ENCODE results near the gene CMIP. TPM values are rescaled to one million over a fixed set of nuclear protein-coding genes. Genes with fewer than 3 reads are reported as not detected.

Gene CMIP
- polyA plus RNA-seq, 1 of the 3 experiments (the other 2 are of a cell fraction) = 5.4 TPM

DNA sequence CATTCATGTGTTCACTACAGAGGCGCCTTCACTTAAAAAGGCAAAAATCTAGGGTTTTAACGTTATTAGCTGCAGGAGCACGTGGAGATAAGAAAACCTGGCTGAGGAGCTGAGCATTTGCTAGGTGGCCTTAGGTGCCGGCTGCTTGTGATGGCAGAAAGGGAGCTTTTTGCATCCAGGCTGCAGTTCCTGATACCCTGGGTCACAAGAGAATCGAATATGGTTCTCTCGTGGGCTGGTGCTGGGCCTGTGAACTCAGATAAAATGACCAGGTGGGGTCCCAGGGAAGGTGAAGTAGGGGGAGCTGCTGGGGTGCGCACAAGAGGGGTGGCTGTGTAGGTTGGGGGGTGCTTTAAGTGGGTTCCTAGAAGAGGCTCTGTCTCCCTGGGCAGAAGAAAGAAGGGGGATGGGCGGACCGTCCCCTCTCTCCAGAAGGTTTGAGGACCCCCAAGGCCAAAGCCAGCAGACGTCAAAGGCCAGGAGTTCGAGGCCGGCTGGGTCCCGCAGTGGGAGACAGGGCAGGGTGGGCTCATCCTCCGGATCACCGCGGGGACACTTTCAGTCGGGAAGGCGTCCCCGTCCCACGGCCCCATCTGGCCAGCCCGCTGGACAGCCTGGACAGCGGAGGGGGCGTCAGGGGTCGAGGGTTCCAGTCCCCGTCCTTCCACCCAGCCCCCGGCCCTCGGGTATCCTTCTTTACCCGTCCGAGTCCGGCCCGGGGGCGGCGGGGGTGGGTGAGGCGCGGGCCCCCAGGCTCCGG is 740 bp upstream of the CMIP start:
- Histone ChIP-seq H3K36me3 (replicated peaks in 1 of 2; ENCODE audit: control insufficient read depth in 1 of 2, insufficient read depth in 2 of 2, low read length in 1 of 2) (no peaks in the 10 kb centered on the region), H3K79me2 (ENCODE audit: insufficient read depth) (peaks cover 36% of the 10 kb centered on the region), H3K27ac (ENCODE audit: low read depth in 2 of 2, low read length in 1 of 2) (peak overlapping the region in 1 of 2 experiments; percentile 25; a peak in 1 of 4 replicates), H3K27me3 (ENCODE audit: insufficient read depth) (no peaks in the 10 kb centered on the region; the same call in 1 of the 2 replicates), H4K20me1 (ENCODE audit: insufficient read depth) (peaks cover 21% of the 10 kb centered on the region), H3F3A (replicated peaks; ENCODE audit: insufficient read depth) (peaks cover 5% of the 10 kb centered on the region), H3K9me2 (no peaks in the 10 kb centered on the region), H3K9ac (peak overlapping the region; percentile 49; the same call in 1 of the 2 replicates), H3K4me1 (ENCODE audit: control insufficient read depth in 1 of 2, insufficient read depth in 2 of 2, low read depth in 1 of 2, low read length in 1 of 2) (peaks cover 10 to 34% of the 10 kb centered on the region in 2 experiments; a peak in 2 of 4 replicates), H3K4me2 (peak overlapping the region; percentile 91), H3K9me3 (no peaks in the 10 kb centered on the region), H2AFZ (ENCODE audit: low read depth) (peak overlapping the region; percentile 99), H3K4me3 (ENCODE audit: low read depth in 2 of 2, low read length in 1 of 2) (peak overlapping the region; percentile 56; a peak in 3 of 4 replicates)
- POLR2A ChIA-PET = no interaction called here
- DNase-seq = no peak
- TF ChIP-seq ELF1 (IDR thresholded peaks at IDR 0.05) = no peak
- no peak for TF ChIP-seq PBX3 (IDR thresholded peaks at IDR 0.05)
- TF ChIP-seq, protein P1, sequence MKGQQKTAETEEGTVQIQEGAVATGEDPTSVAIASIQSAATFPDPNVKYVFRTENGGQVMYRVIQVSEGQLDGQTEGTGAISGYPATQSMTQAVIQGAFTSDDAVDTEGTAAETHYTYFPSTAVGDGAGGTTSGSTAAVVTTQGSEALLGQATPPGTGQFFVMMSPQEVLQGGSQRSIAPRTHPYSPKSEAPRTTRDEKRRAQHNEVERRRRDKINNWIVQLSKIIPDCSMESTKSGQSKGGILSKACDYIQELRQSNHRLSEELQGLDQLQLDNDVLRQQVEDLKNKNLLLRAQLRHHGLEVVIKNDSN (IDR thresholded peaks at IDR 0.05; ENCODE audit: borderline replicate concordance, low read depth) = no peak
- TF ChIP-seq GABPA (IDR thresholded peaks at IDR 0.05; ENCODE audit: low read depth) = no peak
- no peak for TF ChIP-seq GATA2 (CRISPR knock-in tag; IDR thresholded peaks at IDR 0.05)
- TF ChIP-seq REST (IDR thresholded peaks at IDR 0.05; ENCODE audit: low read depth, low read length) = no peak
- TF ChIP-seq NFIC (IDR thresholded peaks at IDR 0.05; ENCODE audit: borderline replicate concordance) = no peak
- no peak for TF ChIP-seq POLR2AphosphoS5 (IDR thresholded peaks at IDR 0.05; ENCODE audit: low read depth, low read length)
- TF ChIP-seq EZH2phosphoT487 (IDR thresholded peaks at IDR 0.05; ENCODE audit: borderline replicate concordance, low read depth) = no peak
- no peak for TF ChIP-seq RAD21 (IDR thresholded peaks at IDR 0.05; ENCODE audit: low read length)
- TF ChIP-seq SMC3 (IDR thresholded peaks at IDR 0.05; ENCODE audit: low read depth, low read length) = no peak
- no peak for TF ChIP-seq TEAD4 (IDR thresholded peaks at IDR 0.05; ENCODE audit: borderline replicate concordance, insufficient read depth)
- WGBS (ENCODE audit: low lambda C conversion rate) = 50% methylated on average over 17 of the region's 36 CpGs
- CTCF ChIA-PET = interaction anchor here (0.7 to 1.7 kb wide), 3 partner anchors 40 to 108 kb away, joined by 3 to 5 read pairs (median 4); no protein-coding TSS in a partner anchor

Data from SK-N-SH (cell line).